Measurements from ENCODE around the gene PEX6.

- TF ChIP-seq CTCF (conservative IDR thresholded peaks at IDR 0.05) (no peak), EZH2 (IDR thresholded peaks at IDR 0.05; ENCODE audit: low read depth) (no peak)
Observed at GRCh38 chr6:43021270-43022047, 42.5 kb upstream of the PEX6 start, which contains the start of gene RRP36.

Measured in PC-9 (cell line).